CD14-positive monocyte (primary cell): Measurements from ENCODE around the gene NKX1-1. TPM values are rescaled to one million over a fixed set of nuclear protein-coding genes. Genes with fewer than 3 reads are reported as not detected.
A peak's percentile ranks its signal among the peaks of the same experiment; 100 is the strongest.

Experiments used
- DNase-seq, 3 donors: peaks; one replicate each; pipeline ENCODE4 v3.0.0-alpha.2; 2011 to 2022
- H2AFZ ChIP-seq: 2 replicates; pipeline ENCODE4 v1.6.0; 2012; ENCODE audit warnings: mild to moderate bottlenecking, low read depth, low read length, inconsistent platforms; ENCODE audit not compliant: insufficient read depth, poor library complexity, severe bottlenecking
- H3K27ac ChIP-seq, 2 donors: 1 replicate in 1 of 2; 2 replicates in 1 of 2; pipeline ENCODE4 v1.5.1; 2012 to 2013; ENCODE audit warnings: low read length in 2 of 2, control low read depth in 1 of 2, inconsistent platforms in 1 of 2, low read depth in 1 of 2, mild to moderate bottlenecking in 1 of 2
- H3K27me3 ChIP-seq, 2 donors: one replicate each; pipeline versions ENCODE4 v1.6.0 to v1.6.1; 2011 to 2013; ENCODE audit warnings: low read length in 2 of 2; ENCODE audit not compliant: control insufficient read depth in 2 of 2, insufficient read depth in 2 of 2
- H3K36me3 ChIP-seq, 2 donors: replicated peaks in 1 of 2; 1 replicate in 1 of 2; 2 replicates in 1 of 2; pipeline versions ENCODE4 v1.5.1 to v1.6.1; 2012 to 2013; ENCODE audit warnings: low read length in 2 of 2, control low read depth in 1 of 2, inconsistent platforms in 1 of 2, mild to moderate bottlenecking in 1 of 2; ENCODE audit not compliant: insufficient read depth in 2 of 2, control insufficient read depth in 1 of 2
- H3K4me1 ChIP-seq, 2 donors: 1 replicate in 1 of 2; 2 replicates in 1 of 2; pipeline versions ENCODE4 v1.5.1 to v1.6.1; 2012 to 2013; ENCODE audit warnings: low read length in 2 of 2, control low read depth in 1 of 2, inconsistent platforms in 1 of 2, mild to moderate bottlenecking in 1 of 2, moderate library complexity in 1 of 2; ENCODE audit not compliant: insufficient read depth in 2 of 2, control insufficient read depth in 1 of 2
- H3K4me2 ChIP-seq: replicated peaks from 2 replicates; pipeline ENCODE3; 2012; ENCODE audit warnings: low read length, moderate library complexity, mild to moderate bottlenecking; ENCODE audit not compliant: poor library complexity, severe bottlenecking; ENCODE audit errors: extremely low read depth
- H3K4me3 ChIP-seq, 3 experiments: fragments of 200-600 bp in 1 of 3; sonication (generic) in 1 of 3; replicated peaks in 1 of 3; 1 replicate in 2 of 3; 2 replicates in 1 of 3; pipeline ENCODE4 v1.5.1; 2011 to 2013; ENCODE audit warnings: low read length in 3 of 3, mild to moderate bottlenecking in 3 of 3, control low read depth in 2 of 3, low read depth in 2 of 3, inconsistent platforms in 1 of 3, moderate library complexity in 1 of 3
- H3K79me2 ChIP-seq: 2 replicates; pipeline ENCODE4 v1.6.0; 2012; ENCODE audit warnings: mild to moderate bottlenecking, control low read depth, inconsistent platforms, low read length, moderate library complexity; ENCODE audit not compliant: insufficient read depth
- H3K9ac ChIP-seq: 2 replicates; pipeline ENCODE4 v1.6.0; 2017; ENCODE audit warnings: low read length, mild to moderate bottlenecking; ENCODE audit not compliant: insufficient read depth, poor library complexity, severe bottlenecking
- H3K9me3 ChIP-seq, 2 donors: replicated peaks in 1 of 2; 1 replicate in 1 of 2; 2 replicates in 1 of 2; pipeline versions ENCODE4 v1.5.1 to v1.6.1; 2012 to 2013; ENCODE audit warnings: low read length in 2 of 2, control low read depth in 1 of 2; ENCODE audit not compliant: control insufficient read depth in 1 of 2, insufficient read depth in 1 of 2
- H4K20me1 ChIP-seq: 2 replicates; pipeline ENCODE4 v1.6.0; 2012; ENCODE audit warnings: mild to moderate bottlenecking, low read length, control low read depth, moderate library complexity; ENCODE audit not compliant: insufficient read depth
- H3K27ac Mint-ChIP-seq, 7 donors: one replicate each; pipeline ENCODE4 v1.8.0; 2020; ENCODE audit warnings: mild to moderate bottlenecking in 7 of 7, mixed read lengths in 7 of 7, moderate library complexity in 6 of 7, inconsistent platforms in 2 of 7
- H3K27me3 Mint-ChIP-seq, 3 donors: one replicate each; pipeline ENCODE4 v1.8.0; 2021 to 2022; ENCODE audit warnings: low read depth in 3 of 3, mild to moderate bottlenecking in 3 of 3, mixed read lengths in 3 of 3, moderate library complexity in 3 of 3, inconsistent platforms in 1 of 3
- H3K36me3 Mint-ChIP-seq, 2 donors: one replicate each; pipeline ENCODE4 v1.8.0; 2020; ENCODE audit warnings: mixed read lengths in 2 of 2, inconsistent platforms in 1 of 2, mild to moderate bottlenecking in 1 of 2
- H3K4me1 Mint-ChIP-seq: one replicate; pipeline ENCODE4 v1.8.0; 2020; ENCODE audit warnings: mild to moderate bottlenecking, mixed read lengths
- H3K4me3 Mint-ChIP-seq, 2 donors: one replicate each; pipeline ENCODE4 v1.8.0; 2020; ENCODE audit warnings: mild to moderate bottlenecking in 2 of 2, mixed read lengths in 2 of 2, moderate library complexity in 1 of 2
- H3K9me3 Mint-ChIP-seq, 7 donors: one replicate each; pipeline ENCODE4 v1.8.0; 2020 to 2022; ENCODE audit warnings: mixed read lengths in 7 of 7, mild to moderate bottlenecking in 6 of 7, moderate library complexity in 6 of 7, inconsistent platforms in 2 of 7
- WGBS: methylation state at CpG from one replicate; pipeline ENCODE4 v1.1.5; 2013; ENCODE audit warnings: missing lambda C conversion rate; ENCODE audit not compliant: insufficient coverage; 5-methylcytosine and 5-hydroxymethylcytosine counted together
- intact Hi-C, 2 donors: fragments of 100-400 bp; cut with micrococcal nuclease; formaldehyde crosslinking; loops; one replicate each; pipeline versions ENCODE4 v1.15.0 to v1.15.1; 2023
- polyA plus RNA-seq, 3 donors: library from polyadenylated mRNA; depleted of rRNA in 1 of 3; unstranded in 2 of 3; stranded (reverse) in 1 of 3; fragments of 300-500 nt in 2 of 3; fragments of >200 nt in 1 of 3; fragmentation: Illumina TruSeq in 2 of 3; gene quantifications; 1 replicate in 2 of 3; 2 replicates in 1 of 3; pipeline ENCODE4 v1.2.3, GENCODE V29; 2012 to 2021
- TF ChIP-seq, protein P1 (sequence below): fragments of 200-600 bp; IDR thresholded peaks from one replicate; pipeline ENCODE4 v1.8.0; 2022; ENCODE audit warnings: antibody characterized with exemption, mild to moderate bottlenecking

Gene NKX1-1
- polyA plus RNA-seq, 3 donors: not detected

DNA sequence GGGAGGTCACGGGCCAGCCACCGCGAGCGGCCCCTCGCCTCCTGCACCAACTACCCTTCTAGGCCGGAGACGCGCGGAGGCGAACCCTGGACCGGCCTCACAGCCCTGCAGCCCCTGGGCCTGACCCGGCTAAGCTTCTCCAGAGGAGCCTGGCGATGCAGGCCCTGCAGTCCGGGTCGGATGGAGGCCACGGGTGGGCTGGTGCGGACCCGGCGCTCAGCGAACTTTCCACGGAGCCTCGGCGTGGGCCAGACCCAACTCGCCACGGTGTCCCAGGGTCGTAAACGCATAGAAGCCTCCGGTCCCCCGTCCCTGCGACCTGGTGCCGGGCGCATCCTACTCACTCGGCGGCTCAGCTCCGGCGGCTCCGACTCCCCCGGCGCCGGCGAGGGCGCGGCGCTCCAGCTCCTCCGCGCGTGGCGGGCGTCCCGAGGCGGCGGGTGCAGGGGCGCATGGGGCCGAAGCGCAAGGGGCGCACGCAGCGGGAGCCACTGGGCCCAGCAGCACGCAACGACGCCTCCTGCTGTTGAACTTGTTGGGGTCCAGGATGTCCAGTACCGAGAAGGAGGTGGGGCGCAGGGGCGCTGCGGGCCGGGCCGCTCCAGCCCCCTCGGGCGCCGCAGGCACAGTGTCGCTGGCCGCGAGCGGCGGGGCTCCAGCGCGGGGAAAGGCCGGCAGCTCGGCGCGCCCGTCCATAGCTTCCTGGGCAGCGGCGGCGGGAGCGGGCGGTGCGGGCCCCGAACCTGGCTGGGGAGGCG, 427 bp downstream of the NKX1-1 start:
- peaks cover 0 to 6% of the 10 kb centered on the region in 2 donors for H3K36me3 Mint-ChIP-seq
- 10% methylated on average over 85 of the region's 90 CpGs for WGBS
- H3K4me1 ChIP-seq: no peaks in the 10 kb centered on the region
- H4K20me1 ChIP-seq: no peaks in the 10 kb centered on the region
- H3K4me3 Mint-ChIP-seq: peak overlapping the region in 1 of 2 donors; percentile 48
- DNase-seq: no peak
- H3K4me2 ChIP-seq: no peak overlapping the region
- H2AFZ ChIP-seq: no peak overlapping the region
- H3K4me1 Mint-ChIP-seq: no peaks in the 10 kb centered on the region
- H3K9me3 ChIP-seq: peaks cover under 1 to 33% of the 10 kb centered on the region in 2 donors
- intact Hi-C loops: no loop called here
- H3K4me3 ChIP-seq: no peak overlapping the region
- H3K27ac Mint-ChIP-seq: no peak overlapping the region
- H3K27me3 ChIP-seq: peaks cover 40 to 80% of the 10 kb centered on the region in 2 donors
- no peak overlapping the region for H3K9ac ChIP-seq
- TF ChIP-seq, protein P1, sequence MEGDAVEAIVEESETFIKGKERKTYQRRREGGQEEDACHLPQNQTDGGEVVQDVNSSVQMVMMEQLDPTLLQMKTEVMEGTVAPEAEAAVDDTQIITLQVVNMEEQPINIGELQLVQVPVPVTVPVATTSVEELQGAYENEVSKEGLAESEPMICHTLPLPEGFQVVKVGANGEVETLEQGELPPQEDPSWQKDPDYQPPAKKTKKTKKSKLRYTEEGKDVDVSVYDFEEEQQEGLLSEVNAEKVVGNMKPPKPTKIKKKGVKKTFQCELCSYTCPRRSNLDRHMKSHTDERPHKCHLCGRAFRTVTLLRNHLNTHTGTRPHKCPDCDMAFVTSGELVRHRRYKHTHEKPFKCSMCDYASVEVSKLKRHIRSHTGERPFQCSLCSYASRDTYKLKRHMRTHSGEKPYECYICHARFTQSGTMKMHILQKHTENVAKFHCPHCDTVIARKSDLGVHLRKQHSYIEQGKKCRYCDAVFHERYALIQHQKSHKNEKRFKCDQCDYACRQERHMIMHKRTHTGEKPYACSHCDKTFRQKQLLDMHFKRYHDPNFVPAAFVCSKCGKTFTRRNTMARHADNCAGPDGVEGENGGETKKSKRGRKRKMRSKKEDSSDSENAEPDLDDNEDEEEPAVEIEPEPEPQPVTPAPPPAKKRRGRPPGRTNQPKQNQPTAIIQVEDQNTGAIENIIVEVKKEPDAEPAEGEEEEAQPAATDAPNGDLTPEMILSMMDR: no peak
- H3K79me2 ChIP-seq: no peaks in the 10 kb centered on the region
- peaks cover 0 to 35% (median 13%) of the 10 kb centered on the region in 7 donors for H3K9me3 Mint-ChIP-seq
- H3K27ac ChIP-seq: no peak overlapping the region
- no peaks in the 10 kb centered on the region for H3K36me3 ChIP-seq
- H3K27me3 Mint-ChIP-seq: peaks cover 73 to 96% (median 81%) of the 10 kb centered on the region in 3 donors

DNA sequence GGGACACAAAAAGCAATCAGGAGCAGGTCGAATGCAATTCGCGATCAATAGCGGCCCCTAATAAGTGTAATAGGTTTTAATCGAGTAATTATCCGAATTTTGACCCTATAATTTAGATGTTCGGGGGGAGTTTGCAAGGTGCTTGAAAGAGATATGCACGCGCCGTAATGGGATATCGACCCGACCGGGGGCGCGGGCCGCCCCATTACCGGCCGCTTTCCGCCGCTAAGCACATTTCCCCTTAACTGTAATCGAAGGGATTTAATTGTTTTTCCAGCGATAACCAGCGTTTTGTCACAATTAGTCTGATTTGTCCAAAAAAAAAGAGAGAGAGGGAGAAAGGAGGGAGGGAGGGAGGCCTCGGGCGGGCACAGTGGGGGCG, 997 bp downstream of the NKX1-1 start:
- Histone ChIP-seq H3K9ac (no peak overlapping the region), H4K20me1 (no peaks in the 10 kb centered on the region), H3K9me3 (peaks cover 5 to 29% of the 10 kb centered on the region in 2 donors), H3K4me3 (no peak overlapping the region), H3K27me3 (peaks cover 40 to 80% of the 10 kb centered on the region in 2 donors), H3K27ac (no peak overlapping the region), H3K4me2 (no peak overlapping the region), H2AFZ (no peak overlapping the region), H3K36me3 (no peaks in the 10 kb centered on the region), H3K4me1 (no peaks in the 10 kb centered on the region), H3K79me2 (no peaks in the 10 kb centered on the region)
- H3K9me3 Mint-ChIP-seq: peaks cover 0 to 41% (median 17%) of the 10 kb centered on the region in 7 donors
- no peak overlapping the region for H3K27ac Mint-ChIP-seq
- H3K4me3 Mint-ChIP-seq: peak overlapping the region; percentile 37 to 78
- no peak for DNase-seq
- peaks cover 0 to 4% of the 10 kb centered on the region in 2 donors for H3K36me3 Mint-ChIP-seq
- TF ChIP-seq, protein P1: no peak
- peaks cover 74 to 96% (median 81%) of the 10 kb centered on the region in 3 donors for H3K27me3 Mint-ChIP-seq
- intact Hi-C loops: no loop called here
- no peaks in the 10 kb centered on the region for H3K4me1 Mint-ChIP-seq
- 4% methylated on average over 18 of the region's 26 CpGs for WGBS
